ENCODE measurements around the gene HOXD8.

HOXD8 gene

GRCh38 chr2:176151442-176152287 is 22.2 kb downstream of the HOXD8 start, which contains the start of gene HOXD4:
TSS of gene HOXD4 (plus strand) at chr2:176151550. CDS start at chr2:176151634, 84 bp downstream.
- peak within 1 kb of the TSS; percentile 95 to 99 (median 97) for H3K27ac Mint-ChIP-seq
- peaks cover 85% of the 10 kb centered on the region for H3K4me1 Mint-ChIP-seq
- peak within 1 kb of the TSS; percentile 84 to 96 (median 94) for H3K4me3 Mint-ChIP-seq
- peaks cover 84% of the 10 kb centered on the region for H3K36me3 Mint-ChIP-seq (ENCODE audit: low read depth)
- no peaks in the 10 kb centered on the region for H3K9me3 Mint-ChIP-seq
- no peaks in the 10 kb centered on the region for H3K27me3 Mint-ChIP-seq (ENCODE audit: low read depth)
- no peak for TF ChIP-seq CTCF (IDR thresholded peaks at IDR 0.05; ENCODE audit: unreplicated experiment in 3 of 3)

- peaks cover 76% of the 10 kb centered on the region for H3K36me3 Mint-ChIP-seq (ENCODE audit: low read depth)
- H3K27ac Mint-ChIP-seq = peak overlapping the region; percentile 95 to 99 (median 96)
- peak overlapping the region; percentile 81 to 84 (median 83) for H3K4me3 Mint-ChIP-seq
- no peaks in the 10 kb centered on the region for H3K27me3 Mint-ChIP-seq (ENCODE audit: low read depth)
- no peaks in the 10 kb centered on the region for H3K9me3 Mint-ChIP-seq
- TF ChIP-seq CTCF (IDR thresholded peaks at IDR 0.05; ENCODE audit: unreplicated experiment in 3 of 3) = no peak
- peaks cover 80% of the 10 kb centered on the region for H3K4me1 Mint-ChIP-seq
Observed at GRCh38 chr2:176152350-176153181, 23.1 kb downstream of the HOXD8 start.

GRCh38 chr2:176154576-176155252 is 25.2 kb downstream of the HOXD8 start:
- H3K27ac Mint-ChIP-seq = peak overlapping the region; percentile 95 to 99 (median 96)
- peaks cover 70% of the 10 kb centered on the region for H3K4me1 Mint-ChIP-seq
- peaks cover 4% of the 10 kb centered on the region for H3K27me3 Mint-ChIP-seq (ENCODE audit: low read depth)
- H3K4me3 Mint-ChIP-seq = peak overlapping the region; percentile 81 to 84 (median 83)
- H3K36me3 Mint-ChIP-seq (ENCODE audit: low read depth) = peaks cover 58% of the 10 kb centered on the region
- TF ChIP-seq CTCF (IDR thresholded peaks at IDR 0.05; ENCODE audit: unreplicated experiment in 3 of 3) = no peak
- H3K9me3 Mint-ChIP-seq = no peaks in the 10 kb centered on the region

- peaks cover 4% of the 10 kb centered on the region for H3K27me3 Mint-ChIP-seq (ENCODE audit: low read depth)
Observed at GRCh38 chr2:176155356-176156044, 26.0 kb downstream of the HOXD8 start.

More at GRCh38 chr2:176155356-176156044, 26.0 kb downstream of the HOXD8 start:
- no peaks in the 10 kb centered on the region for H3K9me3 Mint-ChIP-seq
- peak overlapping the region; percentile 81 to 84 (median 83) for H3K4me3 Mint-ChIP-seq
- peak overlapping the region; percentile 95 to 99 (median 96) for H3K27ac Mint-ChIP-seq
- no peak for TF ChIP-seq CTCF (IDR thresholded peaks at IDR 0.05; ENCODE audit: unreplicated experiment in 3 of 3)
- H3K4me1 Mint-ChIP-seq = peaks cover 65% of the 10 kb centered on the region
- peaks cover 50% of the 10 kb centered on the region for H3K36me3 Mint-ChIP-seq (ENCODE audit: low read depth)
